GM19328 (cell line): ENCODE measurements around the gene EBP.

Source experiments
- ATAC-seq: cut with Tn5 transposase; IDR thresholded peaks from one replicate; pipeline ENCODE4 v1.9.1; 2021; ENCODE audit warnings: mild to moderate bottlenecking, moderate library complexity; ENCODE audit not compliant: unreplicated experiment

The EBP gene

DNA sequence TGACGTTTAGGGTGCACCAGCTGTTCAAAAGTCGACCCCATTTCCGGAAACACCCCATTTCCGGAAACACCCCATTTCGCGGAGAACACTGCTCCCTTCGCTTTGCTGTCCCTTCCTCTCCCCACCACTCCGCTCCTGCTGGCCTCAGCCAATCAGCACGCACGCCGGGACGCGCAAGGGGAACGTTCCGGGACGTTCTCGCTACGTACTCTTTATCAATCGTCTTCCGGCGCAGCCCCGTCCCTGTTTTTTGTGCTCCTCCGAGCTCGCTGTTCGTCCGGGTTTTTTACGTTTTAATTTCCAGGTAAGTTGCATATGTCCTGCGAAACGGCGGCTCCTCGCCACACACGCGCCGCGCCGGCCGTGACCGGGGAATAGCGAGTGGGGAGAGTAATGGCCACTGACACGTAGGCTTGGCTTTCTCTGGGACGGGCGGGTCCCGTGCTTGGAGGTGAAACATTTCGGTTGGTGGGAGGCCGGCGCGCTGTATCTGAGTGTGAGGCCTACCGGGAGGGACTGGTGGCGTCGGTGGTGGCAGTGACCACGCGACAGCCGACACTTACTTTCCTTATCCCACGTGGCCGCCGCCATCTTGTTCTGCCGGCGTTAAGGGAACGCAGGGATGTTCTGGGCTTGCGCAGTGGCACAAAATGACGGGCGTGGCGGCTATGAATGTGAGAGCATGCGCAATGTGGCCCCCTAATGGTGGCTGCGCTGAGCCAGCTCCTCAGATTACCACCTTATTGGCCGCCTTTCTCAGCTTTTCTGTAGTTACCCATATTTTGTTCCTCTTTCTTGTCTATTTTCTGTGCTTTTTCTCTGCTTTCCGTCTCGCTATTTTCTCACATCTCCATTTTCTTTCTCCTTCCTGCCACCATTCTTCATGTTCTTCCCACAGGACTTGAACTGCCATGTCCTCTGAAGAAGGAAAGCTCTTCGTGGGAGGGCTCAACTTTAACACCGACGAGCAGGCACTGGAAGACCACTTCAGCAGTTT lies 53.0 kb downstream of the EBP start, which contains the start of gene RBM3:
Gene RBM3, plus strand, starts transcription at position 215 of the 997 bp plus-strand sequence. Its CDS starts 697 bp downstream, at position 912.
- ATAC-seq = peak; percentile 72

DNA sequence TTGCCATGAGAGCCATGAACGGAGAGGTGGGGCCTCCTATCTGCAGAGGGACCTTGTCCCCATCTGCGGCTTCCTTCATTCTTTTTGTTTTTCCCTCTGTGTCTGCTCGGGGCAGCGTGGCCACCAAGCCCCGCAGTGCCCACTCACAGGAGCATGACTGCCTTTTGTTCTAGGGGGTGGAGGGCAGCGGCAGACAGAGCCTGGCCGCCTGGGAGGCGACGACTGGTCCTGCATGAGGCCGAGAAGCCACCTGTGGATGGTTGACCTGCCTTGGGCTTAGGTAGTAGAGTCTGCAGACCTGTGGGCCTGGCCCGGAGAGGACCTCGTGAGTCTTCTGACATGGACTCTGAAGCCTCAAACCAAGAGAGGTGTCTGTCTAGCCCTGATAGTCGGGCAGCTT lies 54.0 kb downstream of the EBP start:
- ATAC-seq = no peak

DNA sequence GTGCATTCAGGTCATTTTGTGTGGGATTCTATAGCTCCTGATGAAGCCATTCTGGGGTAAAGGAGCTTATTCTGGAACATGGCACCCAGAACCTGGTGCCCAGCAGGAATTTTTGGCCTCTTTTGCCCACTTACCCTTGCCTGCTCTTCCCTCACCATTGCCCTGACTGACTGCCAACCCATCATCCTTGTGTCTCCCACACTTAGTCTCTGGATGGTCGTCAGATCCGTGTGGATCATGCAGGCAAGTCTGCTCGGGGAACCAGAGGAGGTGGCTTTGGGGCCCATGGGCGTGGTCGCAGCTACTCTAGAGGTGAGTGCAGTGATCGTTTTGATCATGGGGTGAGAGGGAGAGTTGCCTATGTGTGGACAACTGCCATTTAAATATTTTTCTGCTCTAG lies 54.5 kb downstream of the EBP start:
- ATAC-seq = no peak
